GM23338 (cell line): ENCODE measurements around the gene ERI2. TPM values are rescaled to one million over a fixed set of nuclear protein-coding genes. Genes with fewer than 3 reads are reported as not detected.
"Not testable (repeated sequence)": the region's sequence is repeated elsewhere in the genome, so short reads cannot be mapped to it uniquely, and the experiment has no call there.

Experiments used
- ATAC-seq: fragments of 200-7000 bp; cut with Tn5 transposase; 3 replicates; pipeline ENCODE4 v1.9.1; 2020
- DNase-seq: peaks from one replicate; pipeline ENCODE4 v3.0.0-alpha.2; 2015; ENCODE audit warnings: low spot score
- H2AFZ ChIP-seq: fragments of 200-600 bp; sonication (generic); 2 replicates; pipeline ENCODE4 v1.8.0; 2016; ENCODE audit warnings: antibody characterized with exemption, mild to moderate bottlenecking, moderate library complexity
- H3F3A ChIP-seq: fragments of 200-600 bp; sonication (generic); replicated peaks from 2 replicates; pipeline ENCODE4 v1.8.0; 2017; ENCODE audit warnings: antibody characterized with exemption, mixed run types, low read depth
- H3K27ac ChIP-seq: fragments of 200-600 bp; sonication (generic); 2 replicates; pipeline ENCODE4 v1.6.1; 2016; ENCODE audit warnings: low read depth
- H3K27me3 ChIP-seq: fragments of 200-600 bp; sonication (generic); 2 replicates; pipeline ENCODE4 v1.8.0; 2016; ENCODE audit warnings: mild to moderate bottlenecking, mixed run types, moderate library complexity; ENCODE audit not compliant: insufficient read depth
- H3K36me3 ChIP-seq: fragments of 200-600 bp; sonication (generic); 2 replicates; pipeline ENCODE4 v1.8.0; 2016; ENCODE audit warnings: mild to moderate bottlenecking; ENCODE audit not compliant: insufficient read depth
- H3K4me1 ChIP-seq: fragments of 200-600 bp; sonication (generic); 2 replicates; pipeline ENCODE4 v1.8.0; 2016; ENCODE audit warnings: mild to moderate bottlenecking, moderate library complexity; ENCODE audit not compliant: insufficient read depth
- H3K4me2 ChIP-seq: fragments of 200-600 bp; sonication (generic); 2 replicates; pipeline ENCODE4 v1.7.1; 2017; ENCODE audit warnings: mixed run types
- H3K4me3 ChIP-seq: fragments of 200-600 bp; sonication (generic); 2 replicates; pipeline ENCODE4 v1.6.1; 2016; ENCODE audit warnings: mixed run types
- H3K79me2 ChIP-seq: fragments of 200-600 bp; sonication (generic); replicated peaks from 2 replicates; pipeline ENCODE4 v1.8.0; 2017; ENCODE audit warnings: mild to moderate bottlenecking; ENCODE audit not compliant: insufficient read depth
- H3K9me2 ChIP-seq: fragments of 200-600 bp; sonication (generic); 2 replicates; pipeline ENCODE4 v1.8.0; 2017; ENCODE audit not compliant: insufficient read depth
- H4K20me1 ChIP-seq: fragments of 200-600 bp; sonication (generic); replicated peaks from 2 replicates; pipeline ENCODE4 v1.8.0; 2017; ENCODE audit warnings: mild to moderate bottlenecking; ENCODE audit not compliant: insufficient read depth
- H3K27ac Mint-ChIP-seq: 2 replicates; pipeline ENCODE4 v1.8.0; 2020; ENCODE audit warnings: inconsistent platforms, mild to moderate bottlenecking, moderate library complexity, mixed read lengths
- H3K27me3 Mint-ChIP-seq: 3 replicates; pipeline ENCODE4 v1.8.0; 2022; ENCODE audit warnings: low read depth, mild to moderate bottlenecking, moderate library complexity, mixed read lengths, inconsistent platforms; ENCODE audit not compliant: insufficient read depth, poor library complexity
- H3K36me3 Mint-ChIP-seq: 3 replicates; pipeline ENCODE4 v1.8.0; 2021; ENCODE audit warnings: low read depth, mild to moderate bottlenecking, inconsistent platforms, moderate library complexity, mixed read lengths
- H3K4me1 Mint-ChIP-seq: 3 replicates; pipeline ENCODE4 v1.8.0; 2020; ENCODE audit warnings: mild to moderate bottlenecking, inconsistent platforms, mixed read lengths
- H3K4me3 Mint-ChIP-seq: 3 replicates; pipeline ENCODE4 v1.8.0; 2021; ENCODE audit warnings: moderate library complexity, mild to moderate bottlenecking, inconsistent platforms, mixed read lengths
- H3K9me3 Mint-ChIP-seq: 3 replicates; pipeline ENCODE4 v1.8.0; 2020; ENCODE audit warnings: moderate library complexity, mild to moderate bottlenecking, inconsistent platforms, mixed read lengths
- POLR2AphosphoS5 ChIP-seq: IDR thresholded peaks from 2 replicates; pipeline ENCODE4 v1.6.1; 2016; ENCODE audit warnings: antibody characterized with exemption, low read depth
- polyA plus RNA-seq: library from polyadenylated mRNA; unstranded; fragments of >200 nt; fragmentation: Nextera tagmentation; extraction: Ambion mirVana; gene quantifications from 2 replicates; pipeline ENCODE4 v1.2.1, GENCODE V29; 2016
- total RNA-seq: library from RNA; depleted of rRNA; stranded (reverse); fragments of >200 nt; shearing (Covaris generic); gene quantifications from 2 replicates; pipeline ENCODE4 v1.2.3, GENCODE V29; 2014
- TF ChIP-seq, protein P1 (sequence below): IDR thresholded peaks from one replicate; pipeline ENCODE4 v1.6.1; 2018; ENCODE audit warnings: antibody characterized with exemption; ENCODE audit not compliant: unreplicated experiment

The ERI2 gene
- total and polyA plus RNA-seq, 2 experiments from 2014 or later, result 7.2 to 19.5 TPM

DNA sequence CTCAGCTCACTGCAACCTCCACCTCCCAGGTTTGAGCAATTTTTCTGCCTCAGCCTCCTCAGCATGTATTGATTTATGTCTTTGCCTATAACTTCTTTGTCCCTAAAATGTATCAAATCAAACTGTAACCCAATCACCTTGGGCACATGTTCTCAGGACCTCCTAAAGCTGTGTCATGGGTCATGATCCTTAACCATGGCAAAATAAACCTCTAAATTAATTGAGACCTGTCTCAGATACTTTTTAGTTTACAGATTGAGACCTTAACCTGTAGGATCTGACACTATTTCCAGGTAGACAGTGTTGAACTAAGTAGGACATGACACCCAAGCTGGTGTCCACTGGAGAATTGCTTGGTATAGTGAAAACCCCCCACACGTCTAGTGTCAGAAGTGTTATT lies 45.1 kb downstream of the ERI2 start:
- H3K27ac Mint-ChIP-seq, result no peak overlapping the region
- DNase-seq, result no peak
- Histone ChIP-seq H4K20me1 (no peaks in the 10 kb centered on the region), H3K27me3 (no peaks in the 10 kb centered on the region), H3F3A (no peaks in the 10 kb centered on the region), H3K79me2 (no peaks in the 10 kb centered on the region), H3K4me3 (no peak overlapping the region), H3K4me1 (no peaks in the 10 kb centered on the region), H3K9me2 (no peaks in the 10 kb centered on the region), H3K4me2 (no peak overlapping the region), H3K36me3 (no peaks in the 10 kb centered on the region), H2AFZ (no peak overlapping the region), H3K27ac (no peak overlapping the region)
- H3K4me3 Mint-ChIP-seq, result no peak overlapping the region
- TF ChIP-seq, protein P1, sequence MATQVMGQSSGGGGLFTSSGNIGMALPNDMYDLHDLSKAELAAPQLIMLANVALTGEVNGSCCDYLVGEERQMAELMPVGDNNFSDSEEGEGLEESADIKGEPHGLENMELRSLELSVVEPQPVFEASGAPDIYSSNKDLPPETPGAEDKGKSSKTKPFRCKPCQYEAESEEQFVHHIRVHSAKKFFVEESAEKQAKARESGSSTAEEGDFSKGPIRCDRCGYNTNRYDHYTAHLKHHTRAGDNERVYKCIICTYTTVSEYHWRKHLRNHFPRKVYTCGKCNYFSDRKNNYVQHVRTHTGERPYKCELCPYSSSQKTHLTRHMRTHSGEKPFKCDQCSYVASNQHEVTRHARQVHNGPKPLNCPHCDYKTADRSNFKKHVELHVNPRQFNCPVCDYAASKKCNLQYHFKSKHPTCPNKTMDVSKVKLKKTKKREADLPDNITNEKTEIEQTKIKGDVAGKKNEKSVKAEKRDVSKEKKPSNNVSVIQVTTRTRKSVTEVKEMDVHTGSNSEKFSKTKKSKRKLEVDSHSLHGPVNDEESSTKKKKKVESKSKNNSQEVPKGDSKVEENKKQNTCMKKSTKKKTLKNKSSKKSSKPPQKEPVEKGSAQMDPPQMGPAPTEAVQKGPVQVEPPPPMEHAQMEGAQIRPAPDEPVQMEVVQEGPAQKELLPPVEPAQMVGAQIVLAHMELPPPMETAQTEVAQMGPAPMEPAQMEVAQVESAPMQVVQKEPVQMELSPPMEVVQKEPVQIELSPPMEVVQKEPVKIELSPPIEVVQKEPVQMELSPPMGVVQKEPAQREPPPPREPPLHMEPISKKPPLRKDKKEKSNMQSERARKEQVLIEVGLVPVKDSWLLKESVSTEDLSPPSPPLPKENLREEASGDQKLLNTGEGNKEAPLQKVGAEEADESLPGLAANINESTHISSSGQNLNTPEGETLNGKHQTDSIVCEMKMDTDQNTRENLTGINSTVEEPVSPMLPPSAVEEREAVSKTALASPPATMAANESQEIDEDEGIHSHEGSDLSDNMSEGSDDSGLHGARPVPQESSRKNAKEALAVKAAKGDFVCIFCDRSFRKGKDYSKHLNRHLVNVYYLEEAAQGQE, result no peak
- H3K4me1 Mint-ChIP-seq, result peaks cover 5% of the 10 kb centered on the region; the same call in 2 of the 3 replicates
- no peaks in the 10 kb centered on the region for H3K36me3 Mint-ChIP-seq
- H3K27me3 Mint-ChIP-seq, result no peaks in the 10 kb centered on the region
- ATAC-seq, result no peak
- H3K9me3 Mint-ChIP-seq, result peaks cover 12% of the 10 kb centered on the region; the same call in 2 of the 3 replicates

DNA sequence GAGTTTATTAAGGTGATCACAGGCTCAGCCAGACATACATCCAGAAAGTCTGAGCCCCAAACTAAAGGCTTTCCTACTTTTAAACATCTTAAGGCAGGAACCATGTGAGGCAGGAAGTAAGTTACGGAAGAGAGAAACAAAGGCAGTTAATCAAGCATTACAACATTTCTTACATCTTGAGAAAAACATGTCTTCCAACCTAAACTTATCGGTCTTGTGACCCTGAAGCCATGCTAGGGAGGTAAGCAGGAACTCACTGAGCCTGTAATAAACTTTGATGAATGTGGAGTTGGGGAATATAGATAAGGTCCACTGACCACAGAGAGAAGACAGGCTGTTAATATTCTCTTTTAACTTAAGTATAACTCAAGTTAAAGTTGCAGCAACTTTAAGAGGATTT lies 45.9 kb downstream of the ERI2 start:
- Mint-ChIP-seq H3K36me3 (no peaks in the 10 kb centered on the region), H3K4me1 (peaks cover 5% of the 10 kb centered on the region; the same call in 2 of the 3 replicates), H3K27me3 (no peaks in the 10 kb centered on the region), H3K27ac (no peak overlapping the region), H3K4me3 (no peak overlapping the region), H3K9me3 (peaks cover 12% of the 10 kb centered on the region; the same call in 2 of the 3 replicates)
- no peak overlapping the region for H3K4me3 ChIP-seq
- H3K79me2 ChIP-seq, result no peaks in the 10 kb centered on the region
- H3K36me3 ChIP-seq, result no peaks in the 10 kb centered on the region
- no peaks in the 10 kb centered on the region for H4K20me1 ChIP-seq
- no peak overlapping the region for H3K4me2 ChIP-seq
- H3F3A ChIP-seq, result no peaks in the 10 kb centered on the region
- H3K9me2 ChIP-seq, result no peaks in the 10 kb centered on the region
- DNase-seq (no peak), ATAC-seq (no peak)
- TF ChIP-seq POLR2AphosphoS5, result no peak
- no peak overlapping the region for H3K27ac ChIP-seq
- H3K27me3 ChIP-seq, result no peaks in the 10 kb centered on the region
- H3K4me1 ChIP-seq, result no peaks in the 10 kb centered on the region
- H2AFZ ChIP-seq, result peak overlapping the region; percentile 63; the same call in 1 of the 2 replicates

DNA sequence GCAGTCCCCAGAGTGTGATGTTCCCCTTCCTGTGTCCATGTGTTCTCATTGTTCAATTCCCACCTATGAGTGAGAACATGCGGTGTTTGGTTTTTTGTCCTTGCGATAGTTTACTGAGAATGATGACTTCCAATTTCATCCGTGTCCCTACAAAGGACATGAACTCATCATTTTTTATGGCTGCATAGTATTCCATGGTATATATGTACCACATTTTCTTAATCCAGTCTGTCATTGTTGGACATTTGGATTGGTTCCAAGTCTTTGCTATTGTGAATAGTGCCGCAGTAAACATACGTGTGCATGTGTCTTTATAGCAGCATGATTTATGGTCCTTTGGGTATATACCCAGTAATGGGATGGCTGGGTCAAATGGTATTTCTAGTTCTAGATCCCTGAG lies 50.5 kb downstream of the ERI2 start:
- H3K27me3 Mint-ChIP-seq, H3K4me3 ChIP-seq, H4K20me1 ChIP-seq, H2AFZ ChIP-seq, H3F3A ChIP-seq, DNase-seq, H3K36me3 ChIP-seq, H3K9me2 ChIP-seq, H3K4me1 Mint-ChIP-seq, H3K27me3 ChIP-seq, H3K4me1 ChIP-seq, H3K4me2 ChIP-seq, H3K4me3 Mint-ChIP-seq, H3K27ac Mint-ChIP-seq, H3K9me3 Mint-ChIP-seq, ATAC-seq, H3K27ac ChIP-seq, H3K79me2 ChIP-seq, H3K36me3 Mint-ChIP-seq: not testable (repeated sequence)
